HCT116 (cell line): ENCODE measurements around the gene HIPK3.

Experiments
- EGR1 ChIP-seq: IDR thresholded peaks from 2 replicates; pipeline ENCODE4 v1.6.1; 2012; ENCODE audit warnings: low read depth
- EZH2phosphoT487 ChIP-seq: fragments of 200-600 bp; IDR thresholded peaks from 2 replicates; pipeline ENCODE4 v1.6.1; 2018; ENCODE audit warnings: antibody characterized with exemption, borderline replicate concordance
- FOSL1 ChIP-seq: IDR thresholded peaks from 2 replicates; pipeline ENCODE4 v1.6.1; 2012; ENCODE audit warnings: low read depth
- POLR2A ChIP-seq: IDR thresholded peaks from 2 replicates; pipeline ENCODE4 v1.7.0; 2011; ENCODE audit warnings: borderline replicate concordance; ENCODE audit not compliant: insufficient read depth, insufficient read length; ENCODE audit errors: extremely low read depth
- POLR2AphosphoS5 ChIP-seq: IDR thresholded peaks from 2 replicates; pipeline ENCODE4 v1.6.1; 2011; ENCODE audit warnings: mild to moderate bottlenecking, low read depth, low read length, moderate library complexity
- SP1 ChIP-seq: IDR thresholded peaks from 2 replicates; pipeline ENCODE4 v1.6.1; 2012; ENCODE audit warnings: low read depth
- YY1 ChIP-seq: IDR thresholded peaks from 2 replicates; pipeline ENCODE4 v1.6.1; 2011; ENCODE audit warnings: low read length, low read depth, moderate library complexity, mild to moderate bottlenecking; ENCODE audit not compliant: insufficient replicate concordance; ENCODE audit errors: extremely low read depth
- TF ChIP-seq, protein P1 (sequence below), 3 experiments: fragments of 200-600 bp in 1 of 3; sonication (generic) in 1 of 3; IDR thresholded peaks in 2 of 3; conservative IDR thresholded peaks in 1 of 3; 2 replicates each; pipeline ENCODE4 v1.5.1; 2012 to 2017; ENCODE audit warnings: low read depth in 2 of 3, low read length in 2 of 3, antibody characterized with exemption in 1 of 3, borderline replicate concordance in 1 of 3, control low read depth in 1 of 3, mild to moderate bottlenecking in 1 of 3, mixed read lengths in 1 of 3, mixed run types in 1 of 3, moderate library complexity in 1 of 3; ENCODE audit not compliant: insufficient read depth in 1 of 3

DNA sequence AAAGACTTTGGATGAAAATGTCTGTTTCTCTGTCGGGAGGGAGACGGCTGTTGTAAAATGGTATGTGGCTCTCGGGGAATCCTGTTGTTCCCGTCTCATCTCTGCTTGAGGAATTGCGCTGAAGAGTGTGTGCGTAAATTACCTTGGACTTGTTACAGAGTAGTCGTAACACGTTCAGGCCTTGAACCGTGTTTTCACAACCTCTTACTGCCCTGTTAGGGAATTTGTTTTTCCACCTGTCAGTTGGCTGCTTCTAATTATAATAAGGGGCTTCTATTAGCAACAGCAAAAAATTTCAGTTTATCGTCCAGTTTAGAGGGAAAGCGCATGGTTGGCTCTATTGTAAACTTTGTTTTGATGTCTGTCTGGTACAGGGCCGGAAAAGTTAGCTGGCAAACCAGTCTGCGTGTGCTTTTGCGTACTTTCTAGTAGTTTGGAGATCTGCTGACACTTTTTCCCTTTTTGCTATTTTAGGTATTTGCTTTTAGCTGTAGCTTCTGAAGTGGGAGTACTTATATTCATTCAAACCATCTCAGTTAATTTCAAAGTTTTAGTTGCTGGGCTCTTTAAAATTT is 1.5 kb downstream of the HIPK3 start:
- TF ChIP-seq, protein P1, sequence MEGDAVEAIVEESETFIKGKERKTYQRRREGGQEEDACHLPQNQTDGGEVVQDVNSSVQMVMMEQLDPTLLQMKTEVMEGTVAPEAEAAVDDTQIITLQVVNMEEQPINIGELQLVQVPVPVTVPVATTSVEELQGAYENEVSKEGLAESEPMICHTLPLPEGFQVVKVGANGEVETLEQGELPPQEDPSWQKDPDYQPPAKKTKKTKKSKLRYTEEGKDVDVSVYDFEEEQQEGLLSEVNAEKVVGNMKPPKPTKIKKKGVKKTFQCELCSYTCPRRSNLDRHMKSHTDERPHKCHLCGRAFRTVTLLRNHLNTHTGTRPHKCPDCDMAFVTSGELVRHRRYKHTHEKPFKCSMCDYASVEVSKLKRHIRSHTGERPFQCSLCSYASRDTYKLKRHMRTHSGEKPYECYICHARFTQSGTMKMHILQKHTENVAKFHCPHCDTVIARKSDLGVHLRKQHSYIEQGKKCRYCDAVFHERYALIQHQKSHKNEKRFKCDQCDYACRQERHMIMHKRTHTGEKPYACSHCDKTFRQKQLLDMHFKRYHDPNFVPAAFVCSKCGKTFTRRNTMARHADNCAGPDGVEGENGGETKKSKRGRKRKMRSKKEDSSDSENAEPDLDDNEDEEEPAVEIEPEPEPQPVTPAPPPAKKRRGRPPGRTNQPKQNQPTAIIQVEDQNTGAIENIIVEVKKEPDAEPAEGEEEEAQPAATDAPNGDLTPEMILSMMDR (IDR thresholded peaks at IDR 0.05 in 2 of 3, conservative IDR thresholded peaks at IDR 0.05 in 1 of 3; ENCODE audit: borderline replicate concordance in 1 of 3, insufficient read depth in 1 of 3, low read depth in 2 of 3, low read length in 2 of 3) = no peak
- no peak for TF ChIP-seq YY1
- no peak for TF ChIP-seq SP1
- TF ChIP-seq POLR2A = no peak
- TF ChIP-seq EZH2phosphoT487 = no peak
- TF ChIP-seq POLR2AphosphoS5 = no peak
- no peak for TF ChIP-seq EGR1
- no peak for TF ChIP-seq FOSL1
